HG03025 (cell line): ENCODE data around the gene ELANE.

Experiments used
- ATAC-seq: cut with Tn5 transposase; IDR thresholded peaks from one replicate; pipeline ENCODE4 v1.9.1; 2021; ENCODE audit warnings: mild to moderate bottlenecking, moderate library complexity; ENCODE audit not compliant: unreplicated experiment, low FRiP score

Gene ELANE

GRCh38 chr19:852136-853013 lies at the start of gene ELANE:
TSS of gene ELANE (plus strand) at chr19:852303. CDS start at chr19:852329, 26 bp downstream.
- no peak for ATAC-seq

GRCh38 chr19:802498-803098 lies 49.5 kb upstream of the ELANE start:
- no peak for ATAC-seq

- no peak for ATAC-seq
These were observed 49.0 kb upstream of the ELANE start for GRCh38 chr19:803099-803561.

GRCh38 chr19:803686-804418 lies 48.3 kb upstream of the ELANE start:
- no peak for ATAC-seq

- ATAC-seq, result no peak
These were observed 47.5 kb upstream of the ELANE start for GRCh38 chr19:804419-805165.

GRCh38 chr19:805166-805551 lies 46.9 kb upstream of the ELANE start:
- no peak for ATAC-seq

GRCh38 chr19:805600-806550 lies 46.2 kb upstream of the ELANE start:
- ATAC-seq, result no peak

GRCh38 chr19:806815-807421 lies 45.2 kb upstream of the ELANE start:
- ATAC-seq, result no peak

- no peak for ATAC-seq
These were observed 44.3 kb upstream of the ELANE start for GRCh38 chr19:807627-808422.

- no peak for ATAC-seq
These were observed 43.7 kb upstream of the ELANE start for GRCh38 chr19:808423-808775.

GRCh38 chr19:810077-810855 lies 41.8 kb upstream of the ELANE start:
- no peak for ATAC-seq

- no peak for ATAC-seq
These were observed 41.1 kb upstream of the ELANE start for GRCh38 chr19:810883-811489.

- no peak for ATAC-seq
These were observed 40.5 kb upstream of the ELANE start for GRCh38 chr19:811506-812048.

- no peak for ATAC-seq
These were observed 39.9 kb upstream of the ELANE start for GRCh38 chr19:812049-812746.

GRCh38 chr19:812747-813218 lies 39.3 kb upstream of the ELANE start:
- no peak for ATAC-seq
